T-helper 17 cell (primary cell): ENCODE measurements around the gene NFIC. TPM values are rescaled to one million over a fixed set of nuclear protein-coding genes. Genes with fewer than 3 reads are reported as not detected.

Experiments
- ATAC-seq: fragments of 150-1000 bp; cut with Tn5 transposase; 2 replicates; pipeline ENCODE4 v1.10.0; 2021; ENCODE audit warnings: mild to moderate bottlenecking, moderate library complexity
- DNase-seq, 3 donors: peaks; one replicate each; pipeline versions ENCODE4 v3.0.0 to v3.0.0-alpha.2; 2020 to 2021
- H3K9me3 ChIP-seq: one replicate; pipeline ENCODE4 v1.7.0; 2013; ENCODE audit warnings: low read length, mild to moderate bottlenecking; ENCODE audit not compliant: control insufficient read depth, poor library complexity, severe bottlenecking
- H3K27ac Mint-ChIP-seq: one replicate; pipeline ENCODE4 v1.8.0; 2022; ENCODE audit warnings: mild to moderate bottlenecking, moderate library complexity, mixed read lengths
- H3K27me3 Mint-ChIP-seq: one replicate; pipeline ENCODE4 v1.8.0; 2022; ENCODE audit warnings: mixed read lengths
- H3K36me3 Mint-ChIP-seq: one replicate; pipeline ENCODE4 v1.8.0; 2022; ENCODE audit warnings: low read depth, mixed read lengths
- H3K4me1 Mint-ChIP-seq: one replicate; pipeline ENCODE4 v1.8.0; 2022; ENCODE audit warnings: mild to moderate bottlenecking, mixed read lengths
- H3K4me3 Mint-ChIP-seq: one replicate; pipeline ENCODE4 v1.8.0; 2022; ENCODE audit warnings: mild to moderate bottlenecking, moderate library complexity, mixed read lengths
- total RNA-seq, 4 donors: library from RNA in 2 of 4; stranded (reverse) in 2 of 4; gene quantifications; one replicate each; pipeline ENCODE4 v1.2.3 and lab custom pipeline; 2022 to 2026

The NFIC gene
- total RNA-seq: 10 to 100 TPM; 29.0 to 29.3 TPM
- 3.4 to 8.6 reads per million in 2 donors for total RNA-seq (lab: John Stamatoyannopoulos, UW)

DNA sequence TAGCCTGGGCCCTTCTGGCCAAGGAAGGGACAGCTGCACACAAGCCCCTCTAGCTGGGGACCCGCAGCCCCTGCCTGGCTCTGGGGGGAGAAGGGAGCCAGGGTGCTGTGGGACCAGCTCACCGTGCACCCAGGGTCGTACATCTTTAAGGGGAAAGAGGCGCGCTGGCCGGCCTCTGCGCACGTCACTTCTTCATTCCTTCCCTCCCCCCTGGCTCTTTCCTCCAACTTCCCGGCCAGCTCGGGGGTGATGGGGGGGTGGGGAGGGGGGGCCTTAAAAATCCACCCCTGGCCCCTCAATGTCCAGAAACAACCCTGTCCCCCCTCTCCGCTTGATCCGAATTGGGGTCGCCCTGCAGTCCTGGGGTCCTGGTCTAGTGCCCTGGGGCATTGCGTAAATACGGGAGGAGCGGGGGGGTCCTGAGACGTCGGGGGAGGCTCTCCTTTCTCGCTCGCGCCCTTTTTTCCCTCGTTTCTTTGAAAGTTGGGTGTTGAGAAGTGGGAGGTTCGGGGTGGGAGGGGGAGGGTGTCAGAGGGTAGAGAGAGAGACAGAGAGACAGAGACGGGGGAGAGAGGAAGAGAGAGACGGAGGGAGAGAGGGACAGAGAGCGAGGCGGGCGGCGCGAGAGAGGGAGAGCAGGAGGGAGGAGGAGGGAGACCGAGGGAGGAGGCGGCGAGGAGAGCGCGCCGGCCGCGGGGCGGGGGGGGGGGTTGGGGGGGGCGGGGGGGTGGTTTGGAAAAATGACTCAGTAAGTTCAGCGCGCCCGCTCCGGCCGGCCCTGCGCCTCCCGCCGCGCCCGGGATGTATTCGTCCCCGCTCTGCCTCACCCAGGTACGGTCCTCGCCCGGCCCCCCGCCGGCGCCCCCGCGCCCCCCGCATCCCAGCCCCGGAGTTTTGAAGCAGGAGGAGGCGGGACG lies at the start of gene NFIC:
TSS of gene NFIC (plus strand) at position 748 of the 917 bp plus-strand sequence. CDS start at position 802, 54 bp downstream.
- peak in 2 of 3 donors; percentile 20 to 34 for DNase-seq
- H3K36me3 Mint-ChIP-seq: peaks cover 2% of the 10 kb centered on the region
- no peaks in the 10 kb centered on the region for H3K9me3 ChIP-seq
- H3K4me1 Mint-ChIP-seq: peaks cover 54% of the 10 kb centered on the region
- peak; percentile 51 for ATAC-seq
- no peaks in the 10 kb centered on the region for H3K27me3 Mint-ChIP-seq
- H3K27ac Mint-ChIP-seq: peak within 1 kb of the TSS; percentile 67
- peak within 1 kb of the TSS; percentile 90 for H3K4me3 Mint-ChIP-seq

DNA sequence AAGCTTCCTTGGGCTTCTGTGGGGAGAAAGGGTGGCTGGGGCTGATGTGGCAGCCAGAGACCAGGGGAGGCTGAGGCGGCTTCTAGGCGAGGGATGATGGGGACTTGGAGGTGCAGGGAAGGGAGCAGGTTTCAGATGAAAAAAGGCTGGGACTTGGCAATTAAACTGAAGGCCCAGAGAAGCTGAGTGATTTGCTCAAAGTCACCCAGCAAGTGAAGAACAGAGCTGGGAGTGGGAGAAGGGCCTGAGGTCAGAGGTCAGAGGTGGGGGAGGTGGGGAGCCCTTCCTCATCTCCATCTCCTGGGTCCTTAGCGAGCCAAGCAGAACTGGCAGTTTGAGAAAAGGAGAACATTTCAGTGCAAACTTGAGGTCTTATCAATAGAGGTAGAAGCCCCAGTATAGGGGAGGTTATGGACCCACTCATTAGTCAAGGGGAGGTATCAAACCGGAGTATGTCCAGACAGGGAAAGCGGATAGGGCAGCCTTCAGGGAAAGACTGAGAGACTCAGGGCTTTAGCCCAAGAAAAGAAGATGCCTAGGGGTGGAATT lies 49.6 kb upstream of the NFIC start:
- Mint-ChIP-seq H3K4me3 (no peak overlapping the region), H3K27ac (no peak overlapping the region), H3K36me3 (peaks cover 2% of the 10 kb centered on the region)

GRCh38 chr19:3319643-3320353 lies 46.6 kb upstream of the NFIC start:
- H3K4me1 Mint-ChIP-seq: peaks cover 4% of the 10 kb centered on the region
- peaks cover 31% of the 10 kb centered on the region for H3K27me3 Mint-ChIP-seq
- no peak overlapping the region for H3K4me3 Mint-ChIP-seq
- ATAC-seq: no peak
- no peaks in the 10 kb centered on the region for H3K9me3 ChIP-seq
- no peaks in the 10 kb centered on the region for H3K36me3 Mint-ChIP-seq
- no peak overlapping the region for H3K27ac Mint-ChIP-seq
- DNase-seq: no peak

More for the DNA sequence above, 49.6 kb upstream of the NFIC start:
- no peaks in the 10 kb centered on the region for H3K9me3 ChIP-seq
- ATAC-seq (no peak), DNase-seq (no peak)
- H3K4me1 Mint-ChIP-seq: peaks cover 4% of the 10 kb centered on the region
- H3K27me3 Mint-ChIP-seq: peaks cover 35% of the 10 kb centered on the region

DNA sequence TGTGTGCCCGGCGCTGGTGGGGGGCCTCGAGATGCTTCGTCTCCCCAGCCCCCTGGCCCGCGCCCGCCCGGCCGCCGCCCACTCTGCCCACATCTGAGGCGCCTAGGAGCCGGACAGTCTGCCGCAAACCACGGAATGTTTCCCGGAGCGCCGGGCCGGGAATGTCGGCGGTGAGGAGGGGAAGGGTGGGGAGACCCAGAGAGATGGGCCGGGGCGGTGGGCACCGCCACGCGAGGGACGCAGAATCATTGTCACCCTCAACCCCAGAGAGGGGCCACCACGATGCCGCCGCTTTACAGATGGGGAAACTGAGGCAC lies 46.1 kb upstream of the NFIC start:
- ATAC-seq (no peak), DNase-seq (no peak)
- H3K27me3 Mint-ChIP-seq: peaks cover 31% of the 10 kb centered on the region
- H3K9me3 ChIP-seq: no peaks in the 10 kb centered on the region
- no peaks in the 10 kb centered on the region for H3K36me3 Mint-ChIP-seq
- H3K27ac Mint-ChIP-seq: no peak overlapping the region
- H3K4me3 Mint-ChIP-seq: no peak overlapping the region
- peaks cover 4% of the 10 kb centered on the region for H3K4me1 Mint-ChIP-seq

GRCh38 chr19:3320853-3321252 lies 45.5 kb upstream of the NFIC start:
- Mint-ChIP-seq H3K4me1 (peaks cover 4% of the 10 kb centered on the region), H3K27me3 (peaks cover 30% of the 10 kb centered on the region), H3K36me3 (no peaks in the 10 kb centered on the region), H3K4me3 (no peak overlapping the region), H3K27ac (no peak overlapping the region)
- ATAC-seq: no peak
- no peak for DNase-seq
- H3K9me3 ChIP-seq: no peaks in the 10 kb centered on the region

DNA sequence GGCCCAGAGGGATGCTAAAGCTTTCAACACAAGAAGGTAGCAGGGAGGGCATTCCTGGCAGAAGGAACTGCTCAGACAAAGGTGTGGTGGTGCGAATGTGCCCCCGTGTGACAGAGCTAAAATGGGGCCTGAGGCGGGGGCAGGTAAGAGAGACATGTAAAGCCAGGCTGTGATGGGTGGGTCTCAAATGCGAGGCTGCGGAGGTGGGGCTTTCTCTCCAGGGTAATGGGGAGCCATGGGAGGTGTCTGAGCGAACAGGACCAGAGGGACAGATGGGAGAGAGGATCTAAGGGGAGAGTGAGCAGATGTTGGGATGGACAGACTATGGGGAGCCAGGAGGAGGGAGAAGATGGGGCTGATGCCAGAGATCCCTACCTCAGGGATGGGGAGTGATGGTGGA lies 44.7 kb upstream of the NFIC start:
- H3K4me1 Mint-ChIP-seq: peaks cover 4% of the 10 kb centered on the region
- DNase-seq: no peak
- no peak overlapping the region for H3K4me3 Mint-ChIP-seq
- no peaks in the 10 kb centered on the region for H3K36me3 Mint-ChIP-seq
- no peak for ATAC-seq
- no peaks in the 10 kb centered on the region for H3K9me3 ChIP-seq
- no peak overlapping the region for H3K27ac Mint-ChIP-seq
- peaks cover 22% of the 10 kb centered on the region for H3K27me3 Mint-ChIP-seq

DNA sequence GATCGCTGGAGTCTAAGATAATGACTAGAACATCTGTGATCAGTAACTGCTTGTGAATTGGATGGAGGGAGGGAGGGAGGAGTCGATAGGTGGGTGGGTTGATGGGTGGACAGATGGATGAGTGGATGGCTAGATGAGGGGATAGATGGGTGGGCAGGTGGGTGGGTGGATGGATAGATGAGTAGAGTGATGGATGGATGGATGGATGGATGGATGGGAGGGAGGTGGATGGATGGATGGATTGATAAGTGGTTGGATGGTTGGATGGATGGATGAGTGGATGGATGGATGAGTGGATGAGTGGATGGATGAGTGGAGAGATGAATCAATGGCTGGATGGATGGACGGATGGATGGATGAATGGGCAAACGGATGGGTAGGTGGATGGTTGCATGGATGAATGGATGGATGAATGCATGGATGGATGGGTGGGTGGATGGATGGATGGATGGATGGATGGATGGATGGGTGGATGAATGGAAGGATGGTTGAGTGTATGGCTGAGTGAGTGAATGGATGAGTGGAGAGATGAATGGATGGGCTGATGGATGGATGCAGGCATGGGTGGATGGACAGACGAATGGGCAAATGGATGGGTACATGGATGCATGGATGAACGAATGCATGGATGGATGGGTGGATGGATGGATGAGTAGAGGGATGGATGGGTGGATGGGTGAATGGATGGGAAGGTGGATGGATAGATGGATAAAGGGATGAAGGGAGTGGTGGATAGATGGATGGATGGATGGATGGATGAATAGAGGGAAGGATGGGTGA lies 44.0 kb upstream of the NFIC start:
- DNase-seq: no peak
- Mint-ChIP-seq H3K4me1 (peaks cover 6% of the 10 kb centered on the region), H3K4me3 (no peak overlapping the region), H3K36me3 (peaks cover 2% of the 10 kb centered on the region), H3K27me3 (peaks cover 27% of the 10 kb centered on the region), H3K27ac (no peak overlapping the region)
- ATAC-seq: no peak
- no peaks in the 10 kb centered on the region for H3K9me3 ChIP-seq

- H3K4me1 Mint-ChIP-seq: peaks cover 6% of the 10 kb centered on the region
- no peak overlapping the region for H3K27ac Mint-ChIP-seq
- DNase-seq (no peak), ATAC-seq (no peak)
- H3K27me3 Mint-ChIP-seq: peaks cover 27% of the 10 kb centered on the region
- no peak overlapping the region for H3K4me3 Mint-ChIP-seq
- no peaks in the 10 kb centered on the region for H3K9me3 ChIP-seq
- H3K36me3 Mint-ChIP-seq: peaks cover 2% of the 10 kb centered on the region
These were observed 43.4 kb upstream of the NFIC start for GRCh38 chr19:3323026-3323425.

DNA sequence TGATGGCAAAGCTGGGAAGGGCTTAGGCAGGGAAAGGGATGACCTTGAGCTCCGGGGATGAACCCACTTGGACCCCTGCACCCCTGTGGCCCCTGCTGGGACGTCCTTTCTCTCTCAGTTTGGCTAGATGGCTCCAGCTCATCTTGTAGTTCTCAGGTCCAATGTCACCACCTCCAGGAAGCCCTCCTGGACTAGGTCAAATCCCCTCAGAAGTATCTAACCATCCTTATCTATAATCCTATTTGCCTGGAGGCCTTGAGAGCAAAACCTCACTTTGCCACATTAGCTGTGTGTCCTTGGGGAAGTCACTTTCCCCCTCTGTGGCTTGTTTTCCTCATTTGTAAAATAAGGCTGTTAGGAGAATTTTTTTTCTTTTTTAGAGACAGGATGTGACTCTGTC lies 42.7 kb upstream of the NFIC start:
- Mint-ChIP-seq H3K36me3 (peaks cover 2% of the 10 kb centered on the region), H3K27me3 (peaks cover 27% of the 10 kb centered on the region), H3K4me3 (no peak overlapping the region), H3K4me1 (peaks cover 6% of the 10 kb centered on the region), H3K27ac (no peak overlapping the region)
- ATAC-seq (no peak), DNase-seq (no peak)
- H3K9me3 ChIP-seq: no peaks in the 10 kb centered on the region

DNA sequence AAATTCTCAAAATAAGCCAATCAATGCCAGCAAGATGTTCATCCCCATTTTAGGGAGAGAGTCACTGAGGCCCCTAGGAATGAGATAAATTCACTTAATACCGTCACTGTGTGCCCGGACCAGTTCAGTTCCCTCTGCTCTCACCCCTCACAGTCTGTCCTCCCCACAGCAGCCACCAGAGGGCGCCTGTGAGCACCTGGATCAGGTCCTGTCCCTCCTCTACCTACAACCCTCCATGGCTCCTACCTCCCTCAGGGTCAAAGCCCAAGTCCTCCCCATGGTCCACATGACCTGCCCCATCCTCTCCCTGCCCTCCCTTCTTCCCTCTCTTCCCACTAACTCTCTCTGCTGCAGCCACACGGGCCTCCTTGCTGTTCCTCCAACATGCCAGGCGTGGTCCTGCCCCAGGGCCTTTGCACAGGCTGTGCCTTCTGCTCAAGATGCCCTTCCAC lies 42.0 kb upstream of the NFIC start:
- Mint-ChIP-seq H3K4me3 (no peak overlapping the region), H3K27me3 (peaks cover 26% of the 10 kb centered on the region), H3K4me1 (peaks cover 6% of the 10 kb centered on the region), H3K27ac (peak overlapping the region; percentile 11), H3K36me3 (peaks cover 2% of the 10 kb centered on the region)
- no peaks in the 10 kb centered on the region for H3K9me3 ChIP-seq
- peak; percentile 72 for ATAC-seq
- DNase-seq: peak; percentile 52 to 75 (median 55)

DNA sequence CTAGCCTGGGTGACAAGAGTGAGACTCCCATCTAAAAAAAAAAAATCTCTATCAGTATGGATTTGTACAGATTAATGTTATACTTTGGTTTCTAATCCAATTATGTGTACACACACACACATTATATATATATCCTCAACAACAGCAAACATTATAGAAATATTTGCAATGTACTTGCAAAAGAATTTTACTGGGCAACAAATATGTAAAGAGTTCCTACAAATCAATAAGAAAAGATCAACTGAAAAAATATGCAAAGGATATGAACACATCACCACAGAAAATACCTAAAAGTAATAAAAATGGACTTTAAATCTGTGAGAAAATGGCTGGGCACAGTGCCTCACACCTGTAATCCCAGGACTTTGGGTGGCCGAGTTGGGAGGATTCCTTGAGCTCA lies 40.9 kb upstream of the NFIC start:
- Mint-ChIP-seq H3K27me3 (peaks cover 21% of the 10 kb centered on the region), H3K4me1 (peaks cover 3% of the 10 kb centered on the region)
- ATAC-seq: no peak

GRCh38 chr19:3328743-3329142 lies 37.6 kb upstream of the NFIC start:
- no peaks in the 10 kb centered on the region for H3K9me3 ChIP-seq
- ATAC-seq (no peak), DNase-seq (no peak)
- H3K27me3 Mint-ChIP-seq: peaks cover 7% of the 10 kb centered on the region
- peaks cover 6% of the 10 kb centered on the region for H3K4me1 Mint-ChIP-seq
- no peak overlapping the region for H3K27ac Mint-ChIP-seq
- H3K4me3 Mint-ChIP-seq: no peak overlapping the region
- peaks cover 2% of the 10 kb centered on the region for H3K36me3 Mint-ChIP-seq

More for the DNA sequence above, 40.9 kb upstream of the NFIC start:
- no peaks in the 10 kb centered on the region for H3K9me3 ChIP-seq
- peaks cover 2% of the 10 kb centered on the region for H3K36me3 Mint-ChIP-seq
- no peak overlapping the region for H3K27ac Mint-ChIP-seq
- DNase-seq: no peak
- no peak overlapping the region for H3K4me3 Mint-ChIP-seq

- Mint-ChIP-seq H3K4me3 (no peak overlapping the region), H3K4me1 (peaks cover 9% of the 10 kb centered on the region), H3K27me3 (peaks cover 7% of the 10 kb centered on the region), H3K36me3 (peaks cover 2% of the 10 kb centered on the region), H3K27ac (no peak overlapping the region)
- H3K9me3 ChIP-seq: no peaks in the 10 kb centered on the region
- no peak for ATAC-seq
- DNase-seq: no peak
These were observed 36.3 kb upstream of the NFIC start for GRCh38 chr19:3330047-3330446.
